ENCODE results near the gene CXCL8. TPM values are rescaled to one million over a fixed set of nuclear protein-coding genes. Genes with fewer than 3 reads are reported as not detected.

CXCL8 gene
- total RNA-seq, 3 donors from 2014 or later (not counting 1 experiment from before 2014, with no cell fraction given) = 59.5 to 460 (median 81.1) TPM

- Histone ChIP-seq H3K4me3 (ENCODE audit: low read length) (no peak overlapping the region), H3K9me3 (ENCODE audit: control insufficient read depth, insufficient read depth, low read length) (no peaks in the 10 kb centered on the region), H3K4me1 (ENCODE audit: control insufficient read depth, insufficient read depth, low read length) (no peaks in the 10 kb centered on the region), H3K27ac (ENCODE audit: low read length) (no peak overlapping the region), H3K36me3 (ENCODE audit: control insufficient read depth, insufficient read depth, low read length) (no peaks in the 10 kb centered on the region), H3K27me3 (ENCODE audit: control insufficient read depth, insufficient read depth, low read length) (no peaks in the 10 kb centered on the region)
- Mint-ChIP-seq H3K27ac (no peak overlapping the region), H3K4me3 (no peak overlapping the region), H3K9me3 (peaks cover 2 to 5% of the 10 kb centered on the region in 2 donors), H3K4me1 (no peaks in the 10 kb centered on the region), H3K36me3 (no peaks in the 10 kb centered on the region), H3K27me3 (ENCODE audit: low read depth in 2 of 2) (no peaks in the 10 kb centered on the region)
- no peak for TF ChIP-seq CTCF (IDR thresholded peaks at IDR 0.05)
- WGBS (ENCODE audit: insufficient coverage) = no CpG with 5 or more reads among the region's 2 CpGs
- intact Hi-C loops (cut with micrococcal nuclease) = no loop called here
- ATAC-seq = no peak
- no peak for DNase-seq
Measured at GRCh38 chr4:73741031-73741749, 821 bp downstream of the CXCL8 start.

- DNase-seq = no peak
- H3K27me3 Mint-ChIP-seq (ENCODE audit: low read depth in 2 of 2) = no peaks in the 10 kb centered on the region
- H3K27ac Mint-ChIP-seq = no peak overlapping the region
- H3K36me3 Mint-ChIP-seq = no peaks in the 10 kb centered on the region
- intact Hi-C loops (cut with micrococcal nuclease) = no loop called here
- Histone ChIP-seq H3K4me3 (ENCODE audit: low read length) (no peak overlapping the region), H3K9me3 (ENCODE audit: control insufficient read depth, insufficient read depth, low read length) (no peaks in the 10 kb centered on the region), H3K27ac (ENCODE audit: low read length) (no peak overlapping the region), H3K4me1 (ENCODE audit: control insufficient read depth, insufficient read depth, low read length) (no peaks in the 10 kb centered on the region), H3K36me3 (ENCODE audit: control insufficient read depth, insufficient read depth, low read length) (no peaks in the 10 kb centered on the region), H3K27me3 (ENCODE audit: control insufficient read depth, insufficient read depth, low read length) (no peaks in the 10 kb centered on the region)
- no peak for TF ChIP-seq CTCF (IDR thresholded peaks at IDR 0.05)
- H3K9me3 Mint-ChIP-seq = peaks cover 2 to 5% of the 10 kb centered on the region in 2 donors
- H3K4me3 Mint-ChIP-seq = no peak overlapping the region
- no peak for ATAC-seq
- WGBS (ENCODE audit: insufficient coverage) = 55% methylated on average over 1 of the region's 1 CpG
- no peaks in the 10 kb centered on the region for H3K4me1 Mint-ChIP-seq
Measured at GRCh38 chr4:73741750-73742489, 1.6 kb downstream of the CXCL8 start.

DNA sequence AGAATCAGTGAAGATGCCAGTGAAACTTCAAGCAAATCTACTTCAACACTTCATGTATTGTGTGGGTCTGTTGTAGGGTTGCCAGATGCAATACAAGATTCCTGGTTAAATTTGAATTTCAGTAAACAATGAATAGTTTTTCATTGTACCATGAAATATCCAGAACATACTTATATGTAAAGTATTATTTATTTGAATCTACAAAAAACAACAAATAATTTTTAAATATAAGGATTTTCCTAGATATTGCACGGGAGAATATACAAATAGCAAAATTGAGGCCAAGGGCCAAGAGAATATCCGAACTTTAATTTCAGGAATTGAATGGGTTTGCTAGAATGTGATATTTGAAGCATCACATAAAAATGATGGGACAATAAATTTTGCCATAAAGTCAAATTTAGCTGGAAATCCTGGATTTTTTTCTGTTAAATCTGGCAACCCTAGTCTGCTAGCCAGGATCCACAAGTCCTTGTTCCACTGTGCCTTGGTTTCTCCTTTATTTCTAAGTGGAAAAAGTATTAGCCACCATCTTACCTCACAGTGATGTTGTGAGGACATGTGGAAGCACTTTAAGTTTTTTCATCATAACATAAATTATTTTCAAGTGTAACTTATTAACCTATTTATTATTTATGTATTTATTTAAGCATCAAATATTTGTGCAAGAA, 2.3 kb downstream of the CXCL8 start:
- Histone ChIP-seq H3K4me1 (ENCODE audit: control insufficient read depth, insufficient read depth, low read length) (no peaks in the 10 kb centered on the region), H3K4me3 (ENCODE audit: low read length) (no peak overlapping the region), H3K9me3 (ENCODE audit: control insufficient read depth, insufficient read depth, low read length) (no peaks in the 10 kb centered on the region), H3K27ac (ENCODE audit: low read length) (no peak overlapping the region), H3K27me3 (ENCODE audit: control insufficient read depth, insufficient read depth, low read length) (no peaks in the 10 kb centered on the region), H3K36me3 (ENCODE audit: control insufficient read depth, insufficient read depth, low read length) (no peaks in the 10 kb centered on the region)
- intact Hi-C loops (cut with micrococcal nuclease) = no loop called here
- H3K4me1 Mint-ChIP-seq = no peaks in the 10 kb centered on the region
- H3K4me3 Mint-ChIP-seq = no peak overlapping the region
- no peak for TF ChIP-seq CTCF (IDR thresholded peaks at IDR 0.05)
- no peak for ATAC-seq
- H3K9me3 Mint-ChIP-seq = peaks cover under 1 to 5% of the 10 kb centered on the region in 2 donors
- 88% methylated on average over 2 of the region's 2 CpGs for WGBS (ENCODE audit: insufficient coverage)
- H3K27ac Mint-ChIP-seq = no peak overlapping the region
- no peaks in the 10 kb centered on the region for H3K36me3 Mint-ChIP-seq
- DNase-seq = no peak
- no peaks in the 10 kb centered on the region for H3K27me3 Mint-ChIP-seq (ENCODE audit: low read depth in 2 of 2)
